ENCODE results near the gene HFE.

GRCh38 chr6:26086211-26086610, 1.0 kb upstream of the HFE start:
- no peak for TF ChIP-seq CTCF (conservative IDR thresholded peaks at IDR 0.05; ENCODE audit: low read depth, low read length)
- no peak for TF ChIP-seq EZH2phosphoT487 (IDR thresholded peaks at IDR 0.05; ENCODE audit: borderline replicate concordance, low read length)

All from PC-3 (cell line).